Fibroblast of mammary gland (primary cell): ENCODE data around the gene LHFPL2.

Experiments
- DNase-seq: peaks from one replicate; pipeline ENCODE4 v3.0.0-alpha.2; 2010; ENCODE audit warnings: low read depth
- H3K4me3 ChIP-seq: 2 replicates; pipeline ENCODE4 v1.5.1; 2011; ENCODE audit warnings: low read depth, mild to moderate bottlenecking, low read length, moderate library complexity; ENCODE audit not compliant: control insufficient read depth
- TF ChIP-seq, protein P1 (sequence below): conservative IDR thresholded peaks from 2 replicates; pipeline ENCODE4 v1.5.1; 2011; ENCODE audit warnings: low read depth, low read length, inconsistent platforms; ENCODE audit not compliant: control insufficient read depth, insufficient read depth

Gene LHFPL2

DNA sequence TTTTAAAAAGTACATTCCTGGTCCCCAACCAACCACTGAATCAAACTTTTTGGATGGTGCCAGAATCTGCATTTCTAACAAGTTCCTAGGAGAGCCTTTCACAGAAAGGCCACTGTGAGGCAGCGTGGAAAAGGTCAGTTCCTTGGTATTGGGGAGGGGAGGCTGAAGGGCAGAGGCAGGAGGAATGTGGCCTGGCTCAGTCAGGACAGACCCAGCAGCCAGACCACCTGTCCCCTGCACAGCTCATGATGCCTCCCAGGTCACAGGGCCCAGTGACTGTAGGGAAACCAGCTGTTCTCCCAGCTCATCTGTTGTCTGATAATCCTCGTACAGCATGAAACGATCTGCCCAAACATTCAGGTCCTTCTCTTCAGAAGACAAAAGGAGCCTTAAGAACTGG, 132.9 kb downstream of the LHFPL2 start:
- TF ChIP-seq, protein P1, sequence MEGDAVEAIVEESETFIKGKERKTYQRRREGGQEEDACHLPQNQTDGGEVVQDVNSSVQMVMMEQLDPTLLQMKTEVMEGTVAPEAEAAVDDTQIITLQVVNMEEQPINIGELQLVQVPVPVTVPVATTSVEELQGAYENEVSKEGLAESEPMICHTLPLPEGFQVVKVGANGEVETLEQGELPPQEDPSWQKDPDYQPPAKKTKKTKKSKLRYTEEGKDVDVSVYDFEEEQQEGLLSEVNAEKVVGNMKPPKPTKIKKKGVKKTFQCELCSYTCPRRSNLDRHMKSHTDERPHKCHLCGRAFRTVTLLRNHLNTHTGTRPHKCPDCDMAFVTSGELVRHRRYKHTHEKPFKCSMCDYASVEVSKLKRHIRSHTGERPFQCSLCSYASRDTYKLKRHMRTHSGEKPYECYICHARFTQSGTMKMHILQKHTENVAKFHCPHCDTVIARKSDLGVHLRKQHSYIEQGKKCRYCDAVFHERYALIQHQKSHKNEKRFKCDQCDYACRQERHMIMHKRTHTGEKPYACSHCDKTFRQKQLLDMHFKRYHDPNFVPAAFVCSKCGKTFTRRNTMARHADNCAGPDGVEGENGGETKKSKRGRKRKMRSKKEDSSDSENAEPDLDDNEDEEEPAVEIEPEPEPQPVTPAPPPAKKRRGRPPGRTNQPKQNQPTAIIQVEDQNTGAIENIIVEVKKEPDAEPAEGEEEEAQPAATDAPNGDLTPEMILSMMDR = no peak
- H3K4me3 ChIP-seq = no peak overlapping the region
- DNase-seq = no peak

DNA sequence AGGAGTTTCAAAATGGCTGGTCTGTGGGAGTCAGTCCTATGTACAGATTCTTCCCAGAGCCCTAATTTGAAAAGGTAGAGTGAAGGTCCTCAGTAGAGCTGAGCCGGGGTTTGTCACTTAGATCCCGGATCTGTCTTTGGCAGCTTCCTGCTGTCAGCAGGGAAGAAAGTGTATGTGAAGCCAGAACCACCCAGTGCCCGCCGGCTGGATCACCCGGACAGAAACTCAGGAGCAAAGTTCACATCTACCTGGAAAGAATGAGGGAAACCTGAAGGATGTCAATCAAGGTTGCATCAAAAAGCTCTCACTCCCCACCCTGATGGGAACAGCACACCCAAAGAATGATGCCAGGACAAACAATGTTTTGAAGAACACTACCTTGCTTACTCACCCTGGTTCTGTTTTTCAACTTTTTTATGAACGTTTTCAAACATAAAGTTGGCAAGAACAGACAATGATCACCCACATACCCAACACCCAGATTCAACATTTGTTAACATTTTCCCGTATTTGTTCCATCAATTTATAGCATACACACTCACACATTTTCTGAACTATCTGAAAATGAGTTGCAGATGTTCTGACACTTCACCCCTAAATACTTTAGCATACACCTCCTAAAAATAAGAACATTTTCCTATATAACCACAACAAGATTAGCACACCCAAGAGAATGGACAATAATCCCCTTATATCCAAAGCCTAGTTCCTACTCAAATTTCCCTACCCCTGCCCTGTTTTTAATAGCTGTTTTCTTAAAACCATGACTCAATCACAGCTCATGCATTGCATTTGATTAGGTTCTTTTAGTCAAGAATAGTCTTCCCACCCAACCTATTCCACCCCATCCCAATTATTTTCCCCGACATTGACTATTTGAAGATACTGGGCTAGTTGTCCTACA, 133.9 kb downstream of the LHFPL2 start:
- TF ChIP-seq, protein P1 = no peak
- no peak overlapping the region for H3K4me3 ChIP-seq
- DNase-seq = peak; percentile 53

DNA sequence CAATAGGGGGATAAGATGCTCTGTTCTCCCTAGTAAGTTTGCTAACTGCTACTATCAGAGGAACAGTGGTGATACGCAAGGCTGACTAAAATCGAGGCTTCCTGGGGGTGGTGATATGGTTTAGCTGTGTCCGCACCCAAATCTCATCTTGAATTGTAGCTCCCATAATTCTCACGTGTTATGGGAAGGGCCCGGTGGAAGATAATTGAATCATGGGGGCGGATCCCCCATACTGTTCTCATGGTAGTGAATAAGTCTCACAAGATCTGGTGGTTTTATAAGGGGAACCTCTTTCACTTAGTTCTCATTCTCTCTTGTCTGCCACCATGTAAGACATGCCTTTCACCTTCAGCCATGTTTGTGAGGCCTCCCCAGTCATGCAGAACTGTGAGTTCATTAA, 135.1 kb downstream of the LHFPL2 start:
- TF ChIP-seq, protein P1 = no peak
- DNase-seq = no peak

DNA sequence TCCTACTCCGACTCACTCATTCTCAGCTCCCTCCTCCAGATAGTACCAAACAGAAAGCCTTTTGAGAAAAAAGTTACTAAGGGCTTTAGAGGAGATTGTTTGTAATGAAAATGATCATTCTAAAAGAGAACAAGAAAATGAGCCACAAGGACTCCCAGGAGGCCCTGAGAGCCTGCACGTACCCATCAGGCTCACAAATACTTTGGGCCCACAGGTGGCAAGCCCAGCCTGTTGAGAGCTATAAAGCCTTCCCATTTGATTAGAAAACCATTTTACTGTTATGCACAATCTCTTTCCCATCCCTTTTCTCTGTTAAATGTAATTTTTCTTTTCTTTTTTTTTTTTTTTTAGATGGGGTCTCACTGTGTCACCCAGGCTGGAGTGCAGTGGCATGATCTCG, 136.1 kb downstream of the LHFPL2 start:
- no peak for DNase-seq
- no peak overlapping the region for H3K4me3 ChIP-seq
- TF ChIP-seq, protein P1 = no peak

More for the DNA sequence above, 135.1 kb downstream of the LHFPL2 start:
- H3K4me3 ChIP-seq = no peak overlapping the region

DNA sequence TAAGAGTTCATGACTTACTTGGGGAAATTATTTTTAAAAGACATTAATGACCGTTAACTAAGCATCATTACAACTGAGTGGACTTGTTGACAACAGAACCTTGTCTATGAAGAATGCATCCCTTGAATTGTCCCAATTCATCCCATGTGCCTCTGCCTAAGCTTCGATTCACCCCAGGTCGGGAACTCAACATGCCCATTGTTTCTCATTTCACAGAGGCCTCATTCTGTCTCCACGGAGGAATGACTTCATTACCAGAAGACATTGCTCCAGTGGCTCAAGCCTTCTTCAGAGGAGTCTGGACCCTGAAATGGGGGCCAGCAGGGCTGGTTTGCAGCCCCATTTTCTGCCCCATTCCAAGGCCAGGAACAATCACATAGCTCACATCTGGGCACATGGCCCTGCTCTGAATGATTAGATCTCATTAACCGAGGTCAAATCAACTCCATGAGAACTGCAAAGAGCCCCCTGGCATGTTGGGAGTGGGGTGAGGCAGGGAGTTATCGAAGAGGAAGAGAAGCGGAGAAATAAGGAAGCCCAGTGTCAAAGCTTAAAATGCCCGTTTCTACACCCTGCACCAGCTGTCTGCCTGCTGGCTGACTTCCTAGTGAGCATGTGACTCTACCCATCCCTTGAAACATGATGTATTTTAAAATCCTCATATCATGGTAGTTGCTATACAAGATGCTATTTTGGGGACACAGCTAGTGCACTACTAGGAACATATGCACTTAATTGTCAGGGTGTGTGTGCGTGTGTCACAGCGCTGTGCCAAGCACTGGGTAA, 137.3 kb downstream of the LHFPL2 start:
- no peak overlapping the region for H3K4me3 ChIP-seq
- TF ChIP-seq, protein P1 = no peak
- no peak for DNase-seq

DNA sequence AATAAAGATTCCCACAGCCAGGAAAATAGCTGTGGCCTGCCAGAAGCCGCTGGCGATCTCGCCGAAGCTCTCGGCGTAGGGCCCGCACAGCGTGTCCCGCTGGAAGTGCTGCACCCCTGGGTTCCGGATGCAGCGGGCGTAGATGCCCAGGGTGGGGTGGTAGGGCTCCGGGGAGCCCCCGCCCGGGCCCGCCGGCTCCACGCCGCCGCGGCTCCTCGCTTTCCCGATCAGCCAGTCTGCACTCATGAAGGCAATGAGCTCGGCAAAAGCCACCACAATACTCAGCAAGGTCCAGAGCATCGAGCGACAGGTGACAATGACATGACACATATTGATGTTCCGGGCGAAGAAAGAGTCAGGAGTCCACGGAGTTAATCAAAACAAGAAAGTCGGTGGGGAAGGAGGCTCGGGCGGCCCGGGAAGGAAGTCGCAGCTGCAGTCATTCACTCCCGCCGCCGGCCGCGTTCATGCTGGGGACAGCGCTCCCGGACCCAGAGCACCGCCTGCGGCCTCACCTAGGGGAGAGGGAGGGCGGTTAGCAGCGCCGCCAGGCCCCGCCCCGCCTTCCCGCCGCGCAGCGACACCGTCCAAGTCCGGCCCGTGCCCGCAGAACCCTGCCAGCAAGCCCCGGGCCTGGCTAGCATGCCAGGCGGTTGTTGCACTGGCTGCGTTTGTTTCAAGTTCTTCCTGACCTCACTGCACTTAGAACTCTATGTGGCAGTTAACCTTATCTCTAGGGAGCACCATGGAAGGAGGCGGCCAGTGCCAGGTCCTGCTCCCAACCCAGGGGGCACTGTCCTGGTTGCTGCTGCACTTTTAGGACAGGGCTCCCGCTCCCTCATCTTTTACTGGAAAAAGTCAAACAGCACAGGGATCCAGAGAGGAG, 138.4 kb downstream of the LHFPL2 start:
- peak overlapping the region; percentile 30 for H3K4me3 ChIP-seq
- no peak for DNase-seq

More for the DNA sequence above, 138.4 kb downstream of the LHFPL2 start:
- TF ChIP-seq, protein P1 = peak; percentile 20
